Measurements from ENCODE around the gene SQOR. TPM values are rescaled to one million over a fixed set of nuclear protein-coding genes. Genes with fewer than 3 reads are reported as not detected.

The SQOR gene
- total and polyA plus RNA-seq, 2 experiments from 2014 or later, result 0.23 TPM; not detected in 1

Small RNA genes lying within 50 kb of the gene (small RNA-seq; reads per million reads assigned to genes)
- gene RF00019 (ENCODE audit: low replicate concordance), result not detected

Other genes with a start within 250 kb of the SQOR start
- gene SLC30A4, start 112.3 kb upstream of the SQOR start, total RNA-seq (2014; rRNA removed; shearing (Covaris generic)), result 0.04 TPM in 1 of 2 replicates, not detected in the other
- not detected in 2 replicates for gene SLC30A4, start 112.3 kb upstream of the SQOR start, polyA plus RNA-seq (2016; fragmentation: Nextera tagmentation; extraction: Ambion mirVana)
- gene BLOC1S6, start 47.6 kb upstream of the SQOR start, total RNA-seq (2014; rRNA removed; shearing (Covaris generic)), result 28.4 and 31.3 TPM in 2 replicates
- gene BLOC1S6, start 47.6 kb upstream of the SQOR start, polyA plus RNA-seq (2016; fragmentation: Nextera tagmentation; extraction: Ambion mirVana), result 17.5 and 20.9 TPM in 2 replicates

Data from GM23338 (cell line).